ENCODE results near the gene OLFML1.

Gene OLFML1

GRCh38 chr11:7490535-7490934 lies 5.2 kb downstream of the OLFML1 start:
- H3K4me3 ChIP-seq (replicated peaks; ENCODE audit: insufficient read depth, low read length): no peak overlapping the region
- TF ChIP-seq, protein P1, sequence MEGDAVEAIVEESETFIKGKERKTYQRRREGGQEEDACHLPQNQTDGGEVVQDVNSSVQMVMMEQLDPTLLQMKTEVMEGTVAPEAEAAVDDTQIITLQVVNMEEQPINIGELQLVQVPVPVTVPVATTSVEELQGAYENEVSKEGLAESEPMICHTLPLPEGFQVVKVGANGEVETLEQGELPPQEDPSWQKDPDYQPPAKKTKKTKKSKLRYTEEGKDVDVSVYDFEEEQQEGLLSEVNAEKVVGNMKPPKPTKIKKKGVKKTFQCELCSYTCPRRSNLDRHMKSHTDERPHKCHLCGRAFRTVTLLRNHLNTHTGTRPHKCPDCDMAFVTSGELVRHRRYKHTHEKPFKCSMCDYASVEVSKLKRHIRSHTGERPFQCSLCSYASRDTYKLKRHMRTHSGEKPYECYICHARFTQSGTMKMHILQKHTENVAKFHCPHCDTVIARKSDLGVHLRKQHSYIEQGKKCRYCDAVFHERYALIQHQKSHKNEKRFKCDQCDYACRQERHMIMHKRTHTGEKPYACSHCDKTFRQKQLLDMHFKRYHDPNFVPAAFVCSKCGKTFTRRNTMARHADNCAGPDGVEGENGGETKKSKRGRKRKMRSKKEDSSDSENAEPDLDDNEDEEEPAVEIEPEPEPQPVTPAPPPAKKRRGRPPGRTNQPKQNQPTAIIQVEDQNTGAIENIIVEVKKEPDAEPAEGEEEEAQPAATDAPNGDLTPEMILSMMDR (IDR thresholded peaks at IDR 0.05; ENCODE audit: insufficient read depth, low read length): no peak
- no peak for TF ChIP-seq SPI1 (IDR thresholded peaks at IDR 0.05; ENCODE audit: borderline replicate concordance, low read depth)
- no peak for TF ChIP-seq POLR2AphosphoS5 (IDR thresholded peaks at IDR 0.05; ENCODE audit: low read depth)
- no peak overlapping the region for H3K27ac ChIP-seq (replicated peaks)
- no peaks in the 10 kb centered on the region for H3K27me3 ChIP-seq (ENCODE audit: insufficient read depth, poor library complexity, severe bottlenecking)
- DNase-seq (ENCODE audit: low read depth in 1 of 2, low spot score in 1 of 2): no peak

- TF ChIP-seq SPI1 (IDR thresholded peaks at IDR 0.05; ENCODE audit: borderline replicate concordance, low read depth) (no peak), GABPA (IDR thresholded peaks at IDR 0.05; ENCODE audit: low read depth) (no peak), POLR2AphosphoS5 (IDR thresholded peaks at IDR 0.05; ENCODE audit: low read depth) (no peak), REST (IDR thresholded peaks at IDR 0.05; ENCODE audit: insufficient replicate concordance, low read depth) (no peak)
- TF ChIP-seq, protein P1 (IDR thresholded peaks at IDR 0.05; ENCODE audit: insufficient read depth, low read length): no peak
- DNase-seq (ENCODE audit: low read depth in 1 of 2, low spot score in 1 of 2): no peak
- Histone ChIP-seq H3K27me3 (ENCODE audit: insufficient read depth, poor library complexity, severe bottlenecking) (no peaks in the 10 kb centered on the region), H3K4me3 (replicated peaks; ENCODE audit: insufficient read depth, low read length) (no peak overlapping the region), H3K27ac (replicated peaks) (no peak overlapping the region)
These were observed 6.9 kb downstream of the OLFML1 start for GRCh38 chr11:7492253-7492652.

DNA sequence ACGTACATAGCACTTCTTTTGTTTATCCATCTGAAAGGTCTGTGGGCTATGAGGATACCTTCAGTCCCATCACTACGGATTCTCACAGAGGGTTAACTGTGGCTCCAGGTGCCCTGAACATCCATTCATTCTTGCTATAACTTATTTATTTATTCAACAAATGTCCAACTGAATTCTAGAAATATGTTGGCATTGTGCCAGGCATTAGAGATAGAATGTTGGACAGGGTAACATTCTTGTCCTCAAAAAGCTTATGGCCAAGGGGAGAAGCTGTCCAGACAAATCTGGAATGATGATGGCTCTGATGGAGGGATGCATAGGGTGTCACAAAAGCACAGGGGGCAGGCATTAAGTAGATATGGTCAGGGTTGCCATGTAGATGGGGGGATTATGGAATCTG lies 8.4 kb downstream of the OLFML1 start:
- Histone ChIP-seq H3K27me3 (ENCODE audit: insufficient read depth, poor library complexity, severe bottlenecking) (no peaks in the 10 kb centered on the region), H3K4me3 (replicated peaks; ENCODE audit: insufficient read depth, low read length) (no peak overlapping the region), H3K27ac (replicated peaks) (no peak overlapping the region)
- no peak for DNase-seq (ENCODE audit: low read depth in 1 of 2, low spot score in 1 of 2)
- TF ChIP-seq REST (IDR thresholded peaks at IDR 0.05; ENCODE audit: insufficient replicate concordance, low read depth): no peak
- TF ChIP-seq SPI1 (IDR thresholded peaks at IDR 0.05; ENCODE audit: borderline replicate concordance, low read depth): no peak
- TF ChIP-seq, protein P1 (IDR thresholded peaks at IDR 0.05; ENCODE audit: insufficient read depth, low read length): no peak
- no peak for TF ChIP-seq POLR2AphosphoS5 (IDR thresholded peaks at IDR 0.05; ENCODE audit: low read depth)
- no peak for TF ChIP-seq GABPA (IDR thresholded peaks at IDR 0.05; ENCODE audit: low read depth)

DNA sequence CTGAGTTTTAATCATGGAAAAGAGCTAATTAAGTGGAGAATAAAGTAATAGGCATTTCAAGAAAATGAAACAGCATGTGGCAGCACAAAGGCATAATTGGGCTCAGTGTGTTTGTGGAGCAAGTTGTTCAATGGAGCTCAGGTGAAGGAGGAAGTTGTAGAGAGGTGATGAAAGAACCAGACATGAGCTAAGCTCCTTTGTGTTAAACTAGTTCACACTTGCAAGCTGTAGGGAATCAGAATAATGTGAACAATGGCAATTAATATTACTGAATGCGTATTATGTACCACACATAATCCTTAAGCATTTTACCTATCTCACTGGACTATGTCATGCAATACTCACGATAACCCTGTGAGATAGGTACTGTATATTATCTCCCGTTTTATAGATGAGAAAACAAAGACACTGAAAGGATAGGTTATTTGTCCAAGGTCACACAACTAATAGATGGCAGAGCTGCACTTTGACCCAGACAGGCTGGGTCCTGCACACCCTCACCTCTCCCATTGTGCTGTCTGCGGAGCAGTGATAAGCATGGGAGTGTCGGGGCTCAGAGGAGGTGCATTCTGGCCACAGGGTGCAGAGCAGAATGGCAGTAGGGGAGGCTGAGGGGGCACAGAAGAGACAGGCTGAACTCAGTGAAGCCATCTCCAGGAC lies 8.9 kb downstream of the OLFML1 start:
- no peak overlapping the region for H3K27ac ChIP-seq (replicated peaks)
- TF ChIP-seq, protein P1 (IDR thresholded peaks at IDR 0.05; ENCODE audit: insufficient read depth, low read length): no peak
- TF ChIP-seq GABPA (IDR thresholded peaks at IDR 0.05; ENCODE audit: low read depth) (no peak), SPI1 (IDR thresholded peaks at IDR 0.05; ENCODE audit: borderline replicate concordance, low read depth) (no peak), REST (IDR thresholded peaks at IDR 0.05; ENCODE audit: insufficient replicate concordance, low read depth) (no peak), POLR2AphosphoS5 (IDR thresholded peaks at IDR 0.05; ENCODE audit: low read depth) (no peak)
- H3K4me3 ChIP-seq (replicated peaks; ENCODE audit: insufficient read depth, low read length): no peak overlapping the region
- peak in 1 of 2 experiments; percentile 25 for DNase-seq (ENCODE audit: low read depth in 1 of 2, low spot score in 1 of 2)
- H3K27me3 ChIP-seq (ENCODE audit: insufficient read depth, poor library complexity, severe bottlenecking): no peaks in the 10 kb centered on the region

Data from HL-60 (cell line).